ENCODE results near the gene SNRNP200.

Gene SNRNP200

DNA sequence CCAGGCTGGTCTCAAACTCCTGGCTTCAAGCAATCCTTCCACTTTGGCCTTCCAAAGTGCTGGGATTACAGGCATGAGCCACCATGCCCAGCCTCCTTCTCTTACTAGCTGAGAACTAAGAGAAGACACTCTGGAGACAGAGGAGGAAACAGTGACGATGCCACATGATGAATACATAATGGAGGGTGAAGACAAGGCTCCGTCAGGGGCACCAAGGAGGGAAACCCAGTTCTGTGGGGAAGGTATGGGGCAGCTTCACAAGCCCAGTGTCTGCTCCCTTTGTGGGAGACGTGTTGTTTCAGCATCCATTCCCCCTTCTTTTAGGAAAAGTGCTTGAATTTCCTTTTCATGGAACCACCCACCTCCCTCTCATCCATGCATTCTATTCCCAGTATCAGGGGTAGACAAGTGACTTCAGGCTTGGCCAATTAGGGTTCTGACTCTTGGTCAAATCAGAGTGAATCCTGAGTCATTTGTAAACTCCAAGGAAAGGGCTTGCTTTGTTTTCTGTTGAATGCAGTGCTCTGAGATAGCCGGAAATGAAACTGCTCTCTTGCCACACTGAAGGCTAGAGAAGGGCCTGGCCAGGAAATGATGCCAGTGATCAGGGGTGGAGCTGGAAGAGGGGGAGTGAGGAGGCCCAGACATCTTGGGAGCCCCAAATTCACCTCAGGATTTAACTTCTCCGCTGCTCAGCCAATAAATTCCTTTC lies 63.3 kb downstream of the SNRNP200 start:
- Histone ChIP-seq H3K27ac (ENCODE audit: poor library complexity, severe bottlenecking) (peak overlapping the region; percentile 66), H3K27me3 (ENCODE audit: insufficient read depth, poor library complexity, severe bottlenecking) (no peaks in the 10 kb centered on the region), H3K4me3 (ENCODE audit: severe bottlenecking) (no peak overlapping the region), H3K36me3 (ENCODE audit: low read depth) (no peaks in the 10 kb centered on the region), H3K4me1 (ENCODE audit: insufficient read depth, poor library complexity, severe bottlenecking) (peaks cover 22% of the 10 kb centered on the region), H3K9me3 (ENCODE audit: severe bottlenecking) (no peaks in the 10 kb centered on the region)
- no peak for DNase-seq (ENCODE audit: low spot score)
- peak; percentile 93 for ATAC-seq (ENCODE audit: low read depth)
- no peak for TF ChIP-seq CTCF (IDR thresholded peaks at IDR 0.05; ENCODE audit: poor library complexity, severe bottlenecking)

DNA sequence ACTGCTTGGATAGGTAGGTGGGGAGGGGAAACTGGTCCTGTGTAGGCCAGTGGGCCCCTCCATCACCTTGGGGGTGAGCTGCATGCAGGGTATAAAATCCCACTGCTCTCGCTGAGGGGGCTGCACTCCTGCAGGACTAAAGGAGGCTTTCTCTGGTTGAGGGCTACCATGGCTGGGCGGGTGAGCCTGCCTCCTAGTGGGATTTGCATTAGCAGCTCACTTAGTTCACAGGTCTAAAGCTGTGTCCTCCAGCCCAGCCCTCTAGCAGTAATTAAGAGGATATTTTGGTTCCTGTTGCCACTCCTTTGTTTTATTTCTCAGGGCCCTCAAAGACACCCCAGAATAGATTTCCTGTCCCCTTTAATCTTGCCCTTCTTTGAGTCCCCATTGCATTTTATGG lies 64.1 kb downstream of the SNRNP200 start:
- ATAC-seq (ENCODE audit: low read depth) (no peak), DNase-seq (ENCODE audit: low spot score) (no peak)
- H3K36me3 ChIP-seq (ENCODE audit: low read depth) = no peaks in the 10 kb centered on the region
- no peaks in the 10 kb centered on the region for H3K27me3 ChIP-seq (ENCODE audit: insufficient read depth, poor library complexity, severe bottlenecking)
- H3K9me3 ChIP-seq (ENCODE audit: severe bottlenecking) = no peaks in the 10 kb centered on the region
- TF ChIP-seq CTCF (IDR thresholded peaks at IDR 0.05; ENCODE audit: poor library complexity, severe bottlenecking) = no peak
- peak overlapping the region; percentile 66 for H3K27ac ChIP-seq (ENCODE audit: poor library complexity, severe bottlenecking)
- no peak overlapping the region for H3K4me3 ChIP-seq (ENCODE audit: severe bottlenecking)
- H3K4me1 ChIP-seq (ENCODE audit: insufficient read depth, poor library complexity, severe bottlenecking) = peaks cover 22% of the 10 kb centered on the region

GRCh38 chr2:96240341-96241038 lies 64.9 kb downstream of the SNRNP200 start:
- Histone ChIP-seq H3K36me3 (ENCODE audit: low read depth) (no peaks in the 10 kb centered on the region), H3K9me3 (ENCODE audit: severe bottlenecking) (no peaks in the 10 kb centered on the region), H3K27me3 (ENCODE audit: insufficient read depth, poor library complexity, severe bottlenecking) (no peaks in the 10 kb centered on the region), H3K27ac (ENCODE audit: poor library complexity, severe bottlenecking) (peak overlapping the region; percentile 66), H3K4me1 (ENCODE audit: insufficient read depth, poor library complexity, severe bottlenecking) (peaks cover 22% of the 10 kb centered on the region), H3K4me3 (ENCODE audit: severe bottlenecking) (no peak overlapping the region)
- no peak for TF ChIP-seq CTCF (IDR thresholded peaks at IDR 0.05; ENCODE audit: poor library complexity, severe bottlenecking)
- DNase-seq (ENCODE audit: low spot score) (no peak), ATAC-seq (ENCODE audit: low read depth) (0 out of 3 replicates have a peak, but pooled peaks have one; percentile 9)

DNA sequence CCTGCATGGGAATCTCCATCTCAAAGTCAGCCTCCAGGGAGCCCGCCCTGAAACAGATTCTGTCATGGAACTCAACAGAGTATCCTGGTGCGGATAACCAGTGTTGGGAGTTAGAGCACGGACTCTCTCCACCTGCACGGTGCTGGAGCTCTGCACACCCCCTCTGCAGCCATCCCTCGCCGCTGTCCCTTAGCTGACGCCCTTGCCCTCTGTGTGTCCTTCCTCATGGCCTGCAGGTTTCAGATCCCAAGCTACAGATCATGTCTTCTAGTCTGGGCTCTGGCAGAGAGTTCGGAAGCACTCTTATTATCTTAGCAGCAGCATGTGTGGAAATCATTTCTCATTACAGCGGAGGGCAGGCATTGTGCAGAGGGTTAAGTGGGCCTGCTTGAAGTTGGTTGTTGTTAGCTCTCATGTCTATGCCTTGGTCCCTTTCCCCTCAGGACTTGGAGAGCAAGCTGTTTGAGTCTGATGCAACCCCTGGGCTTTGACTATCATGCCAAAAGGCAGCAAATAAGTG lies 65.5 kb downstream of the SNRNP200 start:
- ATAC-seq (ENCODE audit: low read depth) (no peak), DNase-seq (ENCODE audit: low spot score) (no peak)
- Histone ChIP-seq H3K9me3 (ENCODE audit: severe bottlenecking) (no peaks in the 10 kb centered on the region), H3K27ac (ENCODE audit: poor library complexity, severe bottlenecking) (no peak overlapping the region), H3K4me3 (ENCODE audit: severe bottlenecking) (no peak overlapping the region), H3K4me1 (ENCODE audit: insufficient read depth, poor library complexity, severe bottlenecking) (peaks cover 22% of the 10 kb centered on the region), H3K27me3 (ENCODE audit: insufficient read depth, poor library complexity, severe bottlenecking) (no peaks in the 10 kb centered on the region), H3K36me3 (ENCODE audit: low read depth) (no peaks in the 10 kb centered on the region)
- no peak for TF ChIP-seq CTCF (IDR thresholded peaks at IDR 0.05; ENCODE audit: poor library complexity, severe bottlenecking)
